Spinal cord (tissue), 10 donors: ENCODE measurements around the gene PHF12. TPM values are rescaled to one million over a fixed set of nuclear protein-coding genes. Genes with fewer than 3 reads are reported as not detected.

ENCODE experiments used
- DNase-seq, 6 donors: peaks; one replicate each; pipeline versions ENCODE4 v3.0.0 to v3.0.0-alpha.2; 2013 to 2015; ENCODE audit warnings: low spot score in 6 of 6, low read depth in 4 of 6
- H3K27ac ChIP-seq: one replicate; pipeline ENCODE4 v1.5.1; 2013; ENCODE audit warnings: low read depth, low read length, control low read depth
- H3K27me3 ChIP-seq: one replicate; pipeline ENCODE4 v1.6.1; 2013; ENCODE audit warnings: low read length; ENCODE audit not compliant: control insufficient read depth, insufficient read depth
- H3K36me3 ChIP-seq: one replicate; pipeline ENCODE4 v1.6.1; 2013; ENCODE audit warnings: low read length; ENCODE audit not compliant: control insufficient read depth, insufficient read depth
- H3K4me1 ChIP-seq: one replicate; pipeline ENCODE4 v1.6.1; 2013; ENCODE audit warnings: low read length; ENCODE audit not compliant: control insufficient read depth, insufficient read depth
- H3K4me3 ChIP-seq: one replicate; pipeline ENCODE4 v1.5.1; 2013; ENCODE audit warnings: low read depth, low read length, control low read depth
- H3K9me3 ChIP-seq: one replicate; pipeline ENCODE4 v1.6.1; 2013; ENCODE audit warnings: low read length; ENCODE audit not compliant: control insufficient read depth, insufficient read depth
- WGBS: methylation state at CpG from one replicate; pipeline ENCODE4 v1.1.5; 2013; ENCODE audit warnings: missing lambda C conversion rate; ENCODE audit not compliant: insufficient coverage; 5-methylcytosine and 5-hydroxymethylcytosine counted together
- polyA plus RNA-seq, 2 donors: library from polyadenylated mRNA; unstranded; fragments of 120-200 nt; gene quantifications; one replicate each; pipeline ENCODE4 v1.2.1, GENCODE V29; 2013; ENCODE audit not compliant: insufficient read length in 2 of 2
- total RNA-seq, 2 donors: library from RNA; depleted of rRNA in 1 of 2; stranded (reverse); fragments of 120-200 nt in 1 of 2; fragments of >200 nt in 1 of 2; gene quantifications; one replicate each; pipeline versions ENCODE4 v1.2.3 to v1.2.4, GENCODE V29; 2013 to 2014
- donor health status: healthy.

PHF12 gene
- total and polyA plus RNA-seq, 4 donors, result 21.3 to 56.0 (median 38.0) TPM

GRCh38 chr17:28957277-28957991, 6.1 kb upstream of the PHF12 start:
- WGBS, result 92% methylated on average over 10 of the region's 13 CpGs
- DNase-seq, result no peak
- peaks cover 65% of the 10 kb centered on the region for H3K36me3 ChIP-seq

GRCh38 chr17:28956861-28957260, 5.5 kb upstream of the PHF12 start:
- no peak for DNase-seq
- H3K4me3 ChIP-seq, result no peak overlapping the region
- no peaks in the 10 kb centered on the region for H3K9me3 ChIP-seq
- H3K36me3 ChIP-seq, result peaks cover 62% of the 10 kb centered on the region
- WGBS, result 81% methylated on average over 3 of the region's 3 CpGs
- H3K27ac ChIP-seq, result no peak overlapping the region
- peaks cover 19% of the 10 kb centered on the region for H3K4me1 ChIP-seq
- H3K27me3 ChIP-seq, result no peaks in the 10 kb centered on the region

More at GRCh38 chr17:28957277-28957991, 6.1 kb upstream of the PHF12 start:
- Histone ChIP-seq H3K27ac (no peak overlapping the region), H3K4me1 (peaks cover 14% of the 10 kb centered on the region), H3K27me3 (no peaks in the 10 kb centered on the region), H3K9me3 (no peaks in the 10 kb centered on the region), H3K4me3 (no peak overlapping the region)

GRCh38 chr17:28956112-28956511, 4.8 kb upstream of the PHF12 start:
- Histone ChIP-seq H3K4me3 (no peak overlapping the region), H3K36me3 (peaks cover 58% of the 10 kb centered on the region), H3K9me3 (no peaks in the 10 kb centered on the region), H3K27ac (no peak overlapping the region), H3K27me3 (no peaks in the 10 kb centered on the region), H3K4me1 (peaks cover 21% of the 10 kb centered on the region)
- no peak for DNase-seq
- WGBS, result 30% methylated on average over 2 of the region's 7 CpGs

- H3K4me1 ChIP-seq, result peaks cover 23% of the 10 kb centered on the region
- DNase-seq, result no peak
- H3K9me3 ChIP-seq, result no peaks in the 10 kb centered on the region
- H3K27me3 ChIP-seq, result no peaks in the 10 kb centered on the region
- H3K36me3 ChIP-seq, result peaks cover 51% of the 10 kb centered on the region
- 94% methylated on average over 5 of the region's 5 CpGs for WGBS
- H3K27ac ChIP-seq, result no peak overlapping the region
- H3K4me3 ChIP-seq, result no peak overlapping the region
Observed at GRCh38 chr17:28955408-28955807, 4.1 kb upstream of the PHF12 start.

- Histone ChIP-seq H3K36me3 (peaks cover 50% of the 10 kb centered on the region), H3K27me3 (no peaks in the 10 kb centered on the region), H3K4me1 (peaks cover 27% of the 10 kb centered on the region), H3K9me3 (no peaks in the 10 kb centered on the region), H3K27ac (no peak overlapping the region), H3K4me3 (no peak overlapping the region)
- DNase-seq, result no peak
- WGBS, result 93% methylated on average over 2 of the region's 2 CpGs
Observed at GRCh38 chr17:28954886-28955285, 3.6 kb upstream of the PHF12 start.

GRCh38 chr17:28953444-28954118, 2.3 kb upstream of the PHF12 start:
- 20% methylated on average over 4 of the region's 5 CpGs for WGBS
- Histone ChIP-seq H3K4me1 (peaks cover 33% of the 10 kb centered on the region), H3K36me3 (peaks cover 43% of the 10 kb centered on the region), H3K27ac (peak overlapping the region; percentile 100), H3K9me3 (no peaks in the 10 kb centered on the region), H3K4me3 (no peak overlapping the region), H3K27me3 (no peaks in the 10 kb centered on the region)
- peak in 2 of 6 donors; percentile 84 to 91 for DNase-seq

GRCh38 chr17:28951991-28952975, 965 bp upstream of the PHF12 start:
- Histone ChIP-seq H3K4me1 (peaks cover 35% of the 10 kb centered on the region), H3K4me3 (peak overlapping the region; percentile 89), H3K9me3 (no peaks in the 10 kb centered on the region), H3K27ac (peak overlapping the region; percentile 100), H3K36me3 (peaks cover 34% of the 10 kb centered on the region), H3K27me3 (no peaks in the 10 kb centered on the region)
- peak; percentile 99 to 100 (median 100) for DNase-seq
- under 1% methylated on average over 26 of the region's 36 CpGs for WGBS

GRCh38 chr17:28950752-28951427, 428 bp downstream of the PHF12 start:
- no peak for DNase-seq
- Histone ChIP-seq H3K27me3 (no peaks in the 10 kb centered on the region), H3K4me1 (peaks cover 46% of the 10 kb centered on the region), H3K9me3 (no peaks in the 10 kb centered on the region), H3K36me3 (peaks cover 21% of the 10 kb centered on the region), H3K27ac (peak overlapping the region; percentile 97), H3K4me3 (peak overlapping the region; percentile 91)
- WGBS, result under 1% methylated on average over 22 of the region's 51 CpGs
